ENCODE results near the gene TRMT2B. TPM values are rescaled to one million over a fixed set of nuclear protein-coding genes. Genes with fewer than 3 reads are reported as not detected.
"Not testable (repeated sequence)": the region's sequence is repeated elsewhere in the genome, so short reads cannot be mapped to it uniquely, and the experiment has no call there.

Gene TRMT2B
- total RNA-seq, 4 donors from 2014 or later = 19.0 to 31.0 (median 27.4) TPM

GRCh38 chrX:100995469-100995868 lies 56.4 kb downstream of the TRMT2B start:
- Histone ChIP-seq H3K36me3 (no peaks in the 10 kb centered on the region), H3K4me1 (no peaks in the 10 kb centered on the region), H3K27ac (no peak overlapping the region), H3K27me3 (no peaks in the 10 kb centered on the region), H3K9me3 (no peaks in the 10 kb centered on the region), H3K4me3 (no peak overlapping the region)
- no peak for DNase-seq
- TF ChIP-seq CTCF (IDR thresholded peaks at IDR 0.05) (no peak), POLR2A (IDR thresholded peaks at IDR 0.05) (no peak)

- H3K27ac ChIP-seq = no peak overlapping the region
- no peaks in the 10 kb centered on the region for H3K27me3 ChIP-seq
- no peak for DNase-seq
- no peaks in the 10 kb centered on the region for H3K36me3 ChIP-seq
- TF ChIP-seq POLR2A (IDR thresholded peaks at IDR 0.05) (no peak), CTCF (IDR thresholded peaks at IDR 0.05) (no peak)
- no peaks in the 10 kb centered on the region for H3K9me3 ChIP-seq
- H3K4me3 ChIP-seq = no peak overlapping the region
- H3K4me1 ChIP-seq = no peaks in the 10 kb centered on the region
Measured at GRCh38 chrX:100994352-100995281, 57.3 kb downstream of the TRMT2B start.

GRCh38 chrX:100990139-100990538 lies 61.8 kb downstream of the TRMT2B start:
- H3K4me3 ChIP-seq = no peak overlapping the region
- DNase-seq = no peak
- H3K36me3 ChIP-seq = no peaks in the 10 kb centered on the region
- no peaks in the 10 kb centered on the region for H3K9me3 ChIP-seq
- H3K27ac ChIP-seq = no peak overlapping the region
- H3K4me1 ChIP-seq = no peaks in the 10 kb centered on the region
- TF ChIP-seq POLR2A (IDR thresholded peaks at IDR 0.05) = no peak
- no peak for TF ChIP-seq CTCF (IDR thresholded peaks at IDR 0.05)
- no peaks in the 10 kb centered on the region for H3K27me3 ChIP-seq

- H3K9me3 ChIP-seq = no peaks in the 10 kb centered on the region
- no peak overlapping the region for H3K27ac ChIP-seq
- H3K4me1 ChIP-seq = no peaks in the 10 kb centered on the region
- DNase-seq = no peak
- no peak for TF ChIP-seq POLR2A (IDR thresholded peaks at IDR 0.05)
- TF ChIP-seq CTCF (IDR thresholded peaks at IDR 0.05) = no peak
- no peaks in the 10 kb centered on the region for H3K36me3 ChIP-seq
- H3K27me3 ChIP-seq = no peaks in the 10 kb centered on the region
- no peak overlapping the region for H3K4me3 ChIP-seq
Measured at GRCh38 chrX:100984818-100985217, 67.1 kb downstream of the TRMT2B start.

GRCh38 chrX:100981498-100981845 lies 70.4 kb downstream of the TRMT2B start:
- not testable (repeated sequence) for H3K9me3 ChIP-seq, H3K4me1 ChIP-seq, H3K4me3 ChIP-seq, H3K27me3 ChIP-seq, H3K27ac ChIP-seq, DNase-seq, H3K36me3 ChIP-seq

GRCh38 chrX:100980608-100981497 lies 71.1 kb downstream of the TRMT2B start:
- no peak overlapping the region for H3K27ac ChIP-seq

More at GRCh38 chrX:100980608-100981497, 71.1 kb downstream of the TRMT2B start:
- TF ChIP-seq CTCF (IDR thresholded peaks at IDR 0.05) (no peak), POLR2A (IDR thresholded peaks at IDR 0.05) (no peak)
- H3K27me3 ChIP-seq = no peaks in the 10 kb centered on the region
- H3K4me1 ChIP-seq = no peaks in the 10 kb centered on the region
- no peak overlapping the region for H3K4me3 ChIP-seq
- no peaks in the 10 kb centered on the region for H3K9me3 ChIP-seq
- DNase-seq = no peak
- no peaks in the 10 kb centered on the region for H3K36me3 ChIP-seq
